ENCODE measurements around the gene DNASE1.
A peak's percentile ranks its signal among the peaks of the same experiment; 100 is the strongest.
"Not testable (repeated sequence)": the region's sequence is repeated elsewhere in the genome, so short reads cannot be mapped to it uniquely, and the experiment has no call there.

The DNASE1 gene

DNA sequence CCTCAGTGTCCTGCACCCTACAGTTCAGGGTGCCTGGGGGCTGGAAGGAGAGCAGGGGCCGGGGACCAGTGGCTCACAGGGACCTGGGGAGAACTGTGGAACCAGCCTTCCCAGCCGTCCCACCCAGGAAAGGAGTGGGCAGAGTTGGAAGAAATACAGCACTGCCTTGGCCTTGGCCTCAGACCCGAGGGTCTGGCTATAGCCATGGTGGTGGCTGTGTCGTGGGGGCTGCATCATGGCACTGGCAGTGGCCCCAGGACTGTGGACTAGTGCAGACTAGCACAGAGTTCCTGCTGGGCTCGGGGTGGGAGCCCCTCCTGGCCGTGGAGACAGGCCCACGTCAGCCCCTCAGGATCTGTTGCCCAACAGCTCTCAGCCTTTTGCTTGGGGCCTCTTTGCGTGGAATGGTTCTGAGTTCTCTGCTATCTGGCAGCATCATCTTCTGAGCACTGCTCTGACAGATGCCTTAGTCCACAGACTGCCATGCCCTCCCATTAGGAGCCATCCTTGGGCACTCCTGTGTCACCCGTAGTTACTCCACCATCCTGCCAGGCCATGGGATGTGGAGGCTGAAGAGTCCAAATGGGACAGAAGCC, 12.6 kb upstream of the DNASE1 start:
- no peak for DNase-seq

DNA sequence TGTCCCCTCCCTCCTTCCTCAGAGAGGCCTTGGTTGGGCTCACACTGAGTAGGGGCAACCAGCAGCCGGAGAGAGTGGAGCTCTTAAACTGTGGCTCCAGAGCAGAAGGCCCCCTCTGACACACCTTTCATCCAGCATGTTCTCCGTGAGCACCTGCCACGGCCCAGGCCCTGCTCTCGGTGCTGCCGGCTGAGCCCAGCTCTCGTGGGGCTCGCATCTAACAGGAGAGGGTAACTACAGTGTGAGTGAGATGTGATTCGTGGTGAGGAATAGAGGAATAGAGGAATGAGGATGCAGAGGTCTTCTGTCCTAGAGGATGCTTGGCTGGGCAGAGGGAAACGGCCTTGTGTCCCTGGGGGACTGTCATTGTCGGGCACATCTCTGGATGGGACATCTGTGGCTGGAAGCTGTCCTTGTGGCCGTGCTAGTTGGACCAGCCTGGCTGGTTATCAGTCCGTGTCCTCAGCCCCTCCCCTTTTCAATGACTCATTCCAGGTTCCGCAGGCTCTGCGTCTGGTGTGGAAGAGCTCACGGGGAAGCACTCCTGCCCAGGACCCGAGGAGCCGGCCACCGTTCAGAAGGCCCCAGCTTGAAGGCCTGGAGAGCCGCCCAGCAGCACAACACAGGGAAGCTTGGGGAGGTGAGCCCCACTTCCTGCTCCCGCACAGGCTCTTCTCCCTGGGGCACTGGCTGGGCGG, 11.9 kb upstream of the DNASE1 start:
- no peak for DNase-seq

DNA sequence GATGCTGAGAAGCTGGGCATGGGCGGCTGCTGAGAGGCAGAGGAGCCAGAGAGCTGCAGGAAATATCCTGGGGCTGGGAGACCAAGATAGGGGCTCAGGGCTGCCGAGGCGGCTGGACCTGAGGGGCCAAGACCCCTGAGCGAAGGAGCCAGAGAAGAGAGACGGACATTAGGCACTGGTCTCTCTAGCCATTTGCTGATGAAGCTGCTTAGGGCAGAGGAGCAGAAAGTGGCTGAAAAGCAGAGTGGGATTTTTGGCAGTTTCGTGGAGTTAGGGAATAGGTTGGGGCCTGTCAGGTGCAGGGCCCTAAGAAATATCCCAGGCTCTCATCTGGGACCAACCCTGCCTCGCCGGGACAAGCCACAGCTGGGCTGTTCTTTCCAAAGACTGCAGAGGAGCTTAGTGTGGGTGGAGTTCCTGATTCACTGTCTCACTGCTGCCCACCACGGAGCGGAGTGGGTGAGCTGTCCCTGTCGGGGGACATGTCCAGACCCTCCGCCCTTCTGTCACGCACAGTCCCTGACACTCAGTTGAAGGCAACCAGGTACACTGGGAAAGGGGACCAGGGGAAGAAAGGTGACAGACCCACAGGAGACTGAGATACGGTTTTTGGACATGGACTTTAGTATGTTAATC, 11.3 kb upstream of the DNASE1 start:
- no peak for DNase-seq

DNA sequence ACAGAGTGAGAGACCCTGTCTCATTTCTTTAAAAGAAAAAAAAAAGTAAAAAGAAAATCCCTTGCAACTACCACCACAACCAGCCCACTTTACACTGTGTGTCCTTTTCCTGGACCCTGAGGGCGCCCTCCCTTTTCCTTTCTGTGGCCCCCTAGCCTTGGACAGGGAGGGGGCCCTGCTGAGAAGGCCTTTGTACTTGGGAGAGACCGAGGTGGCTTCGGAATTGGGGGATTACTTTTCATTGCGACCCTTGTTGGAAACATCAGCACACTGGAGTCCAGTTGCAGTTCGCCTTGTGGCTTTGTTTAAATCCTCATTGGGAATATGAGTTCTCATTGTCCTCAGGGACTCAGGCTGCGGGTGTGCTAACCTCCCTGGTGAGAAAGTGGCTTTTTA, 9.4 kb upstream of the DNASE1 start:
- DNase-seq, result no peak

DNA sequence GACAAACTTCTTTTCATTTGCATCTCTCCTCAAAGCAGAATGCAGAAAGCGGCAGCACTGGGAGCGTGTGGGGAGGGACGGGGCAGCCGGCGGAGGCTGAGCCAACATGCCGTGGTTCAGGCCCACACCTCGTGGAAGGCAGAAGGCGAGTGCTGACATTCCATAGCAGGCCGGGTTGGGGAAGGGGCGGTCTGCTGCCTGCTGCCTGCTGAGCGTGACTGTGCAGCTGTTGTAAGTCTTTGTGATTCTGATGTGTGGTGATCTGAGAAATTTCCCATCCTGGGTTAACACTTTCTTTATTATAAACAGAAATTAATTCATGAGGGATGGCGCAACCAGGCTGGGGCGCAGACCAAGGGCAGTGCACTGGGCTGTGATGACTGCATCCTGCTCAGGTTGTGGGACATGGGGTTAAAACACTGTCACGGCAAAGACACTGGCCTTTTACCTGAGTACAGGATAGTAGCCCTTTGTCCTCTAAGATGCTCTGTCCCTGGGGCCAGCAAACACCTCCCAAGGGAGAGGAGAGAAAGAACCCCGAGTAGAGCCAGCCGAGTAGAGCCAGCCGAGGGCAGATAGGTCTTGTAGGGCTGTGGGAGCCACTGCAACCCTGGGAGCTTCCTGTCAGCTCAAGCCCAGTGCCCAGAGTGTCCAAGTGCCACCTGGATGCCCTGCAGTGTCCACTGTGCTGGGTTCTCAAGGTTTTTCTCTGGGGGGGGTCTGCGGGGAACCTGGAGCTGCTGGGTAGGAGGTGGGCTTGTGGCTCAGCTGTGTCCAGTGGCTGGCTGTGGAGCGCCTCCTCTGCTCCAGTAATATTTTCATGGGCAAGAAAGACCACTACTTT, 8.8 kb upstream of the DNASE1 start:
- peak in 1 of 2 experiments; percentile 75 for DNase-seq

DNA sequence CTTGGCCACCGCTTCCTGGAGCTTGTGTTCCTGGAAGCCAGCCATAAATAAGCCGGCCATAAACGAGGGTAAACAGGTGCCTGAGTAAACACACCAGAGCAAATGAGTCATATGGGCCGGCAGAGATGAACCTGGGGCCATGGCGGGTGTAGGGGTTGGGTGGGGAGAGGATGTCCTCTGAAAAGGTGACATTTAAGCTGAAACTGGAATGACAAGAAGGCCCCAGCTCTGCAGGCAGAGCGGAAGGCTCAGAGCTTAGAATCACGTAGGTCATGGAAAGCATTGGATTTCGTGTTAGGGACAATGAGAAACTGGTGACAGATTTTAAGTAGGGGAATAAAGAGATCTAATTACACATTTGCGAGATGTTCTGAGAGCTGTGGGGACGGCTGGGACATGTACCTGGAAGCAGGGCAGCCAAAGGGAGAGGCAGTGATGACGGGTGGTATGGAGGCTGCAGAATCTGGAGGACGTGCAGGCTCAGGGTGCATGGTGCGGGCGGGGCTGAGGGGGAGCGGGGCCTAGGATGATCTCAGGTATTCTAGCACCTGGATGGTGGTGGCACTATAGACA, 8.1 kb upstream of the DNASE1 start:
- peak; percentile 71 to 85 for DNase-seq

DNA sequence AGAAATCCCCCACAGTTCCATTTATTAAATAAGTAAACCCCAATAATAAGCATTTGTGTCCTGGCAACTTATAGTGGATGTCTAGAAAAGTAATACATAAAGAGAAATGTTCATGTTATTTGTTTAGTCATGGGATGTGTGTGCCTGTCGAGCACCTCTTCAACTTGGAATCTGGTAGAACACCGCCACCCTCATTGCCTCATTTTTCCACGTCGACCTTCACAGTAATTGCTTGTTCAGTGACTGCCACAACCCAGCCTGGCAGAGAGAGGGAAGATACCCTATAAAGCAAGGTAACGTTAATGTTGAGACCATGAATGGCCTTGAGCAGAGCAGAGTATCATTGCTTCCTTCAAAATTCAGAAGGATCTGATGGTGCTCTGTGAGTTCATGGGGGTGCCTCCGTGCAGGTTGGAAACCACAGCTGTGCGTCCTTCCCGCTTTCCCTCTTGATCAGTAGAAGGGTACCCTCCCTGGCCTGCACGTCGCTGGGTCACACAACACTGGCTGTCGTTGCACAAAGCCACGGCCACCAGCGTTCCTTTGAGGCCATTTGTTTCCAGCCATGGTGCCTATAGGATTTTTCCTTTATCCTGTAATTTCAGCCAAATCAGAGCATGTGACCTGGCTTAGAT, 3.7 kb upstream of the DNASE1 start:
- DNase-seq, result no peak

DNA sequence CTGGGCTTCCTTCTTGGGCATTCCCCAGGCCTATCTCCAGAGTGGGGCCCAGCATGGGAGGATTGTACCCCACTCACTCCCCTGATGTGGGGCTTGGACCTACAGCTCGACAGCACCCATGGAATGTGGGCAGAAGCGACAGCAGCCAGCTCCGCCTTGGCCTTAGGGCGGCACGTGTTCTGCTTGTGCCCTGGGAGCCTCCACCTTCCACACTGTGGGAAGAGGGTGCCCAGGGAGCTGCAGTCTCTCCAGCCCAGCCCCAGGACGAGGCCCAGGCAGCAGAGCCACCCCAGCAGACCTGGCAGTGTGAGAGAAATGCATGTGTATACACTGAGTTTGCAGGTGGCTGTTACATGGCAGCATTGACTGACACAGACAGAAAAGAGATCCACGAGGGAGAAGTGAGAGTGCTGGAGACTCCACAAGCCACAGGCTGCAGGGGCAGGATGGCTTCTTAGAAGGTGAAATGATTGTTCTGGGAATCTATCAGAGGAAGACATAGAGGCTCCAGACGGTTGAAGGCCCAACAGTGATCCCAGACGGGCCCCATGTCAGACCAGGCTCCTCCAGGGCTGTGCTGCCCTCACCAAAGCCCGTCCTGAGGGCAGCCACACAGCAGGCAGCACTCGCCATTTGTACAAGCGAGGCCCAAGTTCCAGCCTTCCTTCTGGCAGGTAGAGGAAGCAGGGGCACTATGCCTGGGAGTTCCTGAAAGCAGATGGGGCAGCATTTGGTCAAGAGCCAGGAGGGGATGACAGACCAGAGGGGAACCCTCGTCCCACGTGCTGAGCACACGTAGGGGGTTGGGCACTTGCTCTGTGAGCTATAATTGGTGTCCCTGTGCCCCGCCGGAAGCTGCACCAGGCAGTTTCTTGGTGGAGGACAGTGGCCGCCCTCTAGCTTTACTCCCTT, 2.8 kb upstream of the DNASE1 start:
- no peak for DNase-seq

DNA sequence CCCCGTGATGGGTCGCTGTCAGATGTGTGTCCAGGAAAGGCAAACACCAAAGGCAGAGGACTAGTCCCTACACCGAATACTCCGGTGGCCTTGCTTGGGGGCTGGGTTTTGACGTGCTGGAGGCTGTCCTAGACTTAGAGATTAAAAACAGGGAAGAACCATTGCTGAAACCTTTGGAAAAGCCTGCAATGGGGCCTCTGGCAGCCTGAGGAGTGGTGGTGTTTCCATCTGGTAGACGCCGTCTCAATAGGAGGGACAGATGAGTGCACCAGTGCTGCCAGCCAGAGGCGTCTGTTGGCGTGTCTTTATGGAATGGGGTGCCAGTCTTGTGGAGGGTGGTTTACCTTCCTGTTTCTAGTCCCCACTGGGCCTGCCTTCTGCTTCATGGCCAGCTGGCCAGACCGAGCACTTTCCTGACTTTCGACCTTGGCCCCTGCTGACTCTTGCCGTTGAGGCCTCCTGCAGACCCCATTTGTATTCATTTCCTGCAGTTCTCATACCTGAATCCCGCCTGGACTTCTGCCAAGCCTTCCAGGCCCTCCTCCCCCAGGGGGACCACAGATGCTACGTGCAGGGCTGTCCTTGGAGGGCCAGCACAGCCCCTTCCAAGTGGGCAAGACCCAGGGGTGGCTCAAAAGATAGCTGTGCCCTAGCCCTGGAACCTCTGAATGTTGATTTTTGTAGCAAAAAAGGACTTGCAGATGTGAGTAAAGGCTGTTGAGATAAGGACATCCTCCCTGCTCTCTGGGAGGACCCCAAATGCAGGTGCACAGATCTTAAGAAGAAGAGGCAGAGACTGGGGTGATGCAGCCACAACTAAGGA, 1.9 kb upstream of the DNASE1 start:
- DNase-seq, result no peak

DNA sequence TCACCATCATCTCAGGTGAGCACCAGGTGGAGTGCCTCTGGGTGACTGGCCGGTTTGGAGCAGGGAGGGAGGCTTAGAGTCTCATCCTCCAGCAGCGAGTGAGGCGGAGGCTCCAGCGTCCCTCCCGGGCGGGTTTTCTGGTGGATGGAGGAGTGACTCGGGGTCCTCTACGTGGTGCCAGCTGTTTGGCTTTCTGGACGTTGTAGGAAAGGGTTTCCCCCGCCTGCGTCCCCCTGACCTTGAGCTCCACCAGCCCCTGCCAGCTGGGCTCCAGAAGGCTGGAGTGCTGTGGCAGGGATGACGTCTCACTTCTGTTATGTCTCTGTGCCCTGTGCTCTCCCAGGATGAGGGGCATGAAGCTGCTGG, 522 bp downstream of the DNASE1 start:
- no peak for DNase-seq

DNA sequence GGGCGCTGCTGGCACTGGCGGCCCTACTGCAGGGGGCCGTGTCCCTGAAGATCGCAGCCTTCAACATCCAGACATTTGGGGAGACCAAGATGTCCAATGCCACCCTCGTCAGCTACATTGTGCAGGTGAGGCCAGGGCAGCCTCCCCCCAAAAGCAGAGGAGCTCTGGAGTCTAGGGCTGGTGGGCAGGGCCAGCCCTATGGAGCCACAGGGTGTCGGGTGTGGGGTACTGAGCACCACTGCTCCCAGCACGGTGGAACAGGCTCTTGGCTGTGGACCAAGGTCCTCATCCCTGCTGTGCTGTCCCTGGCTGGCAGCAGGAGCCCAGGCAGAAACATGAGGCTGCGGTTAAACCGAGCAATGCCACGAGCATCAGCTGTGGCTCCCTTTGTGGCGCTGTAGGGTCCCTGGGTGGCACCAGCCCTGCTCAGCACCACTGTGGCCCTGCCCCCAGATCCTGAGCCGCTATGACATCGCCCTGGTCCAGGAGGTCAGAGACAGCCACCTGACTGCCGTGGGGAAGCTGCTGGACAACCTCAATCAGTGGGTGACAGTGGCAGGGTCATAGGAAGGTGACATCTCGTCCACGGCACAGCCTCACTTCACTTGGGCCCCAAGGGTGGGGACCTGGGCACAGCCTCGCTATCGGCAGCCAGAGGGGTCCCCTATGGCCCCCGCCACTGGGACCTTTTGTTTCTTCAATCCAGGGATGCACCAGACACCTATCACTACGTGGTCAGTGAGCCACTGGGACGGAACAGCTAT, 1.1 kb downstream of the DNASE1 start:
- DNase-seq, result no peak

DNA sequence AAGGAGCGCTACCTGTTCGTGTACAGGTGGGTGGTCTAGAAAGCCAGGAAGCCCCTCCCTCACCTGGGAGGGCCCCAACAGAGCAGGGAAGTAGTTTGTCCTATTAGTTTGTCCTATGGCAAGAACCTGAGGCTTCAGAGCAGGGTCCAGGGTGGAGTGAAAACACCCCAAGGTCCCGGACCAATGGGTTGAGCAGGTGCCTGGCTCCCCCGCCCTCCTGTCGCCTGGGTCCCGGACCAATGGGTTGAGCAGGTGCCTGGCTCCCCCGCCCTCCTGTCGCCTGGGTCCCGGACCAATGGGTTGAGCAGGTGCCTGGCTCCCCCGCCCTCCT, 1.6 kb downstream of the DNASE1 start:
- DNase-seq, result not testable (repeated sequence)

DNA sequence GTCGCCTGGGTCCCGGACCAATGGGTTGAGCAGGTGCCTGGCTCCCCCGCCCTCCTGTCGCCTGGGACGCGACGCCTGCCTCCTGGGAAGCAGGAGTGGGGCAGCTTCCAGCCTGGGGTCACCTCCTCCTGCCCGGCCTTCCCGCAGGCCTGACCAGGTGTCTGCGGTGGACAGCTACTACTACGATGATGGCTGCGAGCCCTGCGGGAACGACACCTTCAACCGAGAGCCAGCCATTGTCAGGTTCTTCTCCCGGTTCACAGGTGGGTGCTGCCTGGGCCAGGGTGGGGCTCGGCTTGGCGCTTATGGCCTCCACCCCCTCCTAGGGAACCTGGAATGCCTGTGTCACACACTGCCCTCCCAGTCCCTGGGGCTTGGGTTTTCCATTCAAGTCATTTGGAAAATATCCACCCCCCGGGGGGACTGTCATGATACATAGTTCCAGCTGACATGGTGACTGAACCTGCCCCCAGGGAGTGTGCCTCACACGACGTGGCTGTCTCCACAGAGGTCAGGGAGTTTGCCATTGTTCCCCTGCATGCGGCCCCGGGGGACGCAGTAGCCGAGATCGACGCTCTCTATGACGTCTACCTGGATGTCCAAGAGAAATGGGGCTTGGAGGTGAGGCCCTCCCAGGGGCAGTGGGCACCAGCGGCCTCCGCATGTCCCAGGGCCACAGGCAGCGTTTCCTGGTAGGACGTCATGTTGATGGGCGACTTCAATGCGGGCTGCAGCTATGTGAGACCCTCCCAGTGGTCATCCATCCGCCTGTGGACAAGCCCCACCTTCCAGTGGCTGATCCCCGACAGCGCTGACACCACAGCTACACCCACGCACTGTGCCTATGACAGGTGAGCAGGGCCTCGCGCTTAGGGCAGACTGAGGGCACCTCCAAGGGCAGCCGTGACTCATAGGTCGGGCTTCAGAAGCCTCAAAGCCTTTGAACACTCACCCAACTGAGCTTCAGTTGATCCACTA, 2.3 kb downstream of the DNASE1 start:
- DNase-seq, result no peak

DNA sequence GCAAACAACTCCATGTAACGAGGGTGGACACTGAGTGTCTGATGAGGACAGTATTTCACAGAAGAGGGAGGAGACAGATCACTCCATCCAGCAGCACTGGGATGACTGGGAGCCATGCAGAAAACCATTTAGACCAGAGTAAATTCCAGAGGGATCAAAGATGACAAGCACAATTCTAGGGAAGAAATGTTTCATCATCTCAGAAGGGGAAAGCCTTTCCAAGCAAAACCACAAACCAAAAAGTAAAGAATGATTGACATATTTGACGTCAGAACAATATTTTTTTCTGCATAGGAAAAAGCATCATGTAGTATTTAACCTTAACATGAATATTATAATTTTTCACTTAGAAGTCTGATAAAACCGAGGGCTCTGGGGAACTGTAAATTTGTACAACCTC, 4.8 kb downstream of the DNASE1 start:
- DNase-seq, result no peak

DNA sequence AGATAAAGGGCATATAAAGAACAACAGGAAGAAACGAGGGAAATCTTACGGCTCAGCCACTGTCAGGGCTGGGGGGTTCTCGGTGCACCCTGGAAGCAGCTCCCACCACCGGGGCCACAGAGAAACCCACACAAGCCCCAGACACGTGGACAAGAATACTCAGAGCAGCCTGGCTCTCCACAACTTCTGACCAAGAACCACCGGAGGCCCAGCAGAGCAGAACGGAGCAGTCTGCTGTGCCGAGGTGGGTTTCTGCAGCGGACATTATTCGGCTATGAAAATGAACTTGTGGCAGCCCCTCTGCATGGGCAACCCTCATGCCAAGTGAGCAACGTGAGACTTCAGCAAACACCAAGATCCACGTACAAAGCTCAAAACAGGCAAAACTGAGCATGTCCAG, 6.8 kb downstream of the DNASE1 start:
- no peak for DNase-seq

DNA sequence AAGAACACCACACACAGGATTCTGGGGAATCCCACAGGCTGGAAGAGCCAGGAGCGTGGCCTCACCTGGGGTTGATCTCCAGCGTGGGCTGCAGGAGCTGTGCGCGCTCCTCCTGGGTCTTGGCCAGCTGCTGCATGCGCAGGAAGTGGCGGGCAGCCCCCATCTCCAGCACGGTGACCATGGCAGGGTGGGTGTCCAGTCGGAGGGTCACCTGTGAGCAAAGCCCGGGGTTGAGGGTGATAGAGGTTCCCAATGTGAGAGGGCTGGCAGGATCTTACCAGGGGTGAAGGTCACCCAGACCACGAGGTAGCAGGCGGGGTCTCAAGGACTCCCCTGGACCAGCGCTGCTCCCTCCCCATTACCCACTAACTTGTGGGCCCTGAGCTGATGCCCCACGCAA, 7.4 kb downstream of the DNASE1 start:
- DNase-seq, result no peak

DNA sequence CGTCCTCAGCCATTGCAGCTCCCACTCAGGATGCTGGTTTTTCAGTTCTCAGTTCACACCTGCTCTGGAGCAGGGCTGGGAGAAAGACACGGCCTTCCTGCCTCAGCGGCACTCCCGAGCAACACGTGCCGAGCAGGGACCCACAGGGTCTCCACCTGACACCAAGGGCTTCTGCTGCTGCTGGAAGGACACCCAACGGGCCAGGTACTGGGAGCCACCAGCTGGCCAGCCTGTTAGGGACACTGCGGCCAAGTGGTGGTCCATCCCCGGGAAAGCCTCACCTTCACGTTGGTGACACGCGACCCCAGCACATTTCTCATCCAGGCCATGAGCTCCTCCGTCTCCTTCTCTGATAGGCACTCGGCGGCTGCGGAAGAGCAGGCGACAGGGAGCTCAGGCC, 8.1 kb downstream of the DNASE1 start:
- no peak for DNase-seq

DNA sequence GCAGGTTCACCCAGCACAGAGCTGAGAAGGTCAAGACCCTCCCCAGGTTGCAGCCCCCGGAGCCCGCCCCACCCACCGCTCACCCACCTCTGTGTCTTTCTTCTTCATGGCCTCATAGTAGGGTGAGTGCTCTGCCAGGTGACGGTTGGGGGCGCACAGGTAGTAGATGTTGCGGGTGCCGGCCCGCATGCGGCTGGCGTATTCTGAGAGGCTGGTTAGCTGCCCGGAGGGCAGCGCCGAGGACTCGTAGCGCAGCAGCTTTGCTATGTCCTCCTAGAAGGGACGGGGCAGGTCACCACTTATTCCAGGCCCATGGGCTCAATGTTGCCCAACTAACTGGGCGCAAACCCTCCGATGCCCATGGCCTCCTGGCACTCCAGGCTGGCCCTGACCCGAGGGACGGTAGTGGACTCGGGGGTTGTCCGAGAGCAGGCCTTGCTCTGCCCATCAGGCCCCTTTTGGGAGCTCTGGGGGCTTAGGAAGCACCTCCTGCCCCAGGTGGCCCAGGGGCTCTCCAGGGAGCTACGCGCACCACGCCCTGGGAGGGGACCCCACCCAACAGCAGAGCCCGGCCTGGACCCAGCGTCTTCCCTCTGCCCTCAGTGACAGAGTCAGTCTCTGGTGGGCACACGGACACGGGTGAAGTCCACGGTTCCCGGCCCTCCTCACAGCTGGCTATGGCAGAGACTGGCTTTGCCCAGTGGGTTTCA, 9.9 kb downstream of the DNASE1 start:
- DNase-seq, result no peak
